Chondrocyte (in vitro differentiated cells): ENCODE measurements around the gene RDH11. TPM values are rescaled to one million over a fixed set of nuclear protein-coding genes. Genes with fewer than 3 reads are reported as not detected.

Experiments
- DNase-seq: peaks from one replicate; pipeline ENCODE4 v3.0.0; 2021; ENCODE audit warnings: mixed read lengths, low spot score
- H3K27ac Mint-ChIP-seq: one replicate; pipeline ENCODE4 v1.8.0; 2021; ENCODE audit warnings: mild to moderate bottlenecking, moderate library complexity, mixed read lengths; ENCODE audit not compliant: unreplicated experiment
- H3K27me3 Mint-ChIP-seq: 2 replicates; pipeline ENCODE4 v1.8.0; 2021; ENCODE audit warnings: low read depth, mixed read lengths
- H3K36me3 Mint-ChIP-seq: 2 replicates; pipeline ENCODE4 v1.8.0; 2021; ENCODE audit warnings: low read depth, mixed read lengths
- H3K4me1 Mint-ChIP-seq: 2 replicates; pipeline ENCODE4 v1.8.0; 2021; ENCODE audit warnings: low read depth, mild to moderate bottlenecking, mixed read lengths
- H3K4me3 Mint-ChIP-seq: one replicate; pipeline ENCODE4 v1.8.0; 2021; ENCODE audit warnings: mild to moderate bottlenecking, moderate library complexity, mixed read lengths; ENCODE audit not compliant: unreplicated experiment
- H3K9me3 Mint-ChIP-seq: 2 replicates; pipeline ENCODE4 v1.8.0; 2021; ENCODE audit warnings: low read depth, mixed read lengths
- total RNA-seq: library from RNA; stranded (reverse); gene quantifications from 3 replicates; pipeline ENCODE4 v1.2.1, GENCODE V29; 2021
- TF ChIP-seq, protein P1 (sequence below): fragments of 200-600 bp; sonication (generic); IDR thresholded peaks from 2 replicates; pipeline ENCODE4 v1.5.0; 2021; ENCODE audit warnings: antibody characterized with exemption, mild to moderate bottlenecking, moderate library complexity

The RDH11 gene
- total RNA-seq, 1 donor from 2014 or later, result 69.4 TPM

DNA sequence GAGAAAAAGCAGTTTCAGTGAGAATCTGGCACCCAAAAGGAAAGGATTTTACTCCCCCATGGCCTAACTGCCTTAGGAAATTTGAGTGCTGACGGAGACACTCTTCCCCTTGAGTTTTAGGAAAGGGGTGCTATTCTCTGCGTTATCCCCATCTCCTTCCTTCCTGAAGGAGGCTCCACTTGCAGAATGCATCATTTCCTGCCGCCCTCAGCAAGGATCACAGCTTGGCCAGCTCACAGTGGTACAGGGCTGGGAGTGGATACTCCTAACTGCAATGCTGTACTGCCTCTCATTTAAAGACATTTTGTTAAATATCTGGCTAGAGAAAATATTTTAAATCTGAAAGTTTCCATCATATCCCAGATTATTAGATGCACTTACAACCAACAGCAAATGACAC, 39.1 kb upstream of the RDH11 start:
- H3K27ac Mint-ChIP-seq, result no peak overlapping the region
- no peaks in the 10 kb centered on the region for H3K36me3 Mint-ChIP-seq
- TF ChIP-seq, protein P1, sequence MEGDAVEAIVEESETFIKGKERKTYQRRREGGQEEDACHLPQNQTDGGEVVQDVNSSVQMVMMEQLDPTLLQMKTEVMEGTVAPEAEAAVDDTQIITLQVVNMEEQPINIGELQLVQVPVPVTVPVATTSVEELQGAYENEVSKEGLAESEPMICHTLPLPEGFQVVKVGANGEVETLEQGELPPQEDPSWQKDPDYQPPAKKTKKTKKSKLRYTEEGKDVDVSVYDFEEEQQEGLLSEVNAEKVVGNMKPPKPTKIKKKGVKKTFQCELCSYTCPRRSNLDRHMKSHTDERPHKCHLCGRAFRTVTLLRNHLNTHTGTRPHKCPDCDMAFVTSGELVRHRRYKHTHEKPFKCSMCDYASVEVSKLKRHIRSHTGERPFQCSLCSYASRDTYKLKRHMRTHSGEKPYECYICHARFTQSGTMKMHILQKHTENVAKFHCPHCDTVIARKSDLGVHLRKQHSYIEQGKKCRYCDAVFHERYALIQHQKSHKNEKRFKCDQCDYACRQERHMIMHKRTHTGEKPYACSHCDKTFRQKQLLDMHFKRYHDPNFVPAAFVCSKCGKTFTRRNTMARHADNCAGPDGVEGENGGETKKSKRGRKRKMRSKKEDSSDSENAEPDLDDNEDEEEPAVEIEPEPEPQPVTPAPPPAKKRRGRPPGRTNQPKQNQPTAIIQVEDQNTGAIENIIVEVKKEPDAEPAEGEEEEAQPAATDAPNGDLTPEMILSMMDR, result peak; percentile 11
- no peak overlapping the region for H3K4me3 Mint-ChIP-seq
- H3K9me3 Mint-ChIP-seq, result no peaks in the 10 kb centered on the region
- H3K4me1 Mint-ChIP-seq, result peaks cover 14% of the 10 kb centered on the region
- DNase-seq, result no peak
- peaks cover 3% of the 10 kb centered on the region for H3K27me3 Mint-ChIP-seq

DNA sequence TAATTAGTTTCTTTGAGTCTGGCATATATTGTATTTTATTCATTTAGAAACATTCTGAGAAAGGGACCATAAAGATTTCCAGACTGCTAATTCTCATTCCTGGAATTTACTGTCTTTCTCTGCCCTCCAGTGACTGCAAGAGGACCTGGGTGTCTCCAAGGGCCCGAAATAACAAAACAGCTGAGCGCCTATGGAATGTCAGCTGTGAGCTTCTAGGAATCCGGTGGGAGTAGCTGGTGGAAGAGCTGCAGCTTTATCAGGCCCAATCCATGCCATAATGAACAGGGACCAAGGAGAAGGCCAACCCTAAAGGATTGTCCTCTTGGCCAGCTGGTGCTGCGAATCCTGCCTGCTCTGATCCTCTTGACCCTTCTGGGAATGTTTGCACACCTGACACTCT, 38.1 kb upstream of the RDH11 start:
- H3K27ac Mint-ChIP-seq, result no peak overlapping the region
- no peaks in the 10 kb centered on the region for H3K36me3 Mint-ChIP-seq
- no peak overlapping the region for H3K4me3 Mint-ChIP-seq
- H3K4me1 Mint-ChIP-seq, result peaks cover 6% of the 10 kb centered on the region
- no peak for DNase-seq
- H3K9me3 Mint-ChIP-seq, result no peaks in the 10 kb centered on the region
- peaks cover 11% of the 10 kb centered on the region for H3K27me3 Mint-ChIP-seq
- TF ChIP-seq, protein P1, result no peak

DNA sequence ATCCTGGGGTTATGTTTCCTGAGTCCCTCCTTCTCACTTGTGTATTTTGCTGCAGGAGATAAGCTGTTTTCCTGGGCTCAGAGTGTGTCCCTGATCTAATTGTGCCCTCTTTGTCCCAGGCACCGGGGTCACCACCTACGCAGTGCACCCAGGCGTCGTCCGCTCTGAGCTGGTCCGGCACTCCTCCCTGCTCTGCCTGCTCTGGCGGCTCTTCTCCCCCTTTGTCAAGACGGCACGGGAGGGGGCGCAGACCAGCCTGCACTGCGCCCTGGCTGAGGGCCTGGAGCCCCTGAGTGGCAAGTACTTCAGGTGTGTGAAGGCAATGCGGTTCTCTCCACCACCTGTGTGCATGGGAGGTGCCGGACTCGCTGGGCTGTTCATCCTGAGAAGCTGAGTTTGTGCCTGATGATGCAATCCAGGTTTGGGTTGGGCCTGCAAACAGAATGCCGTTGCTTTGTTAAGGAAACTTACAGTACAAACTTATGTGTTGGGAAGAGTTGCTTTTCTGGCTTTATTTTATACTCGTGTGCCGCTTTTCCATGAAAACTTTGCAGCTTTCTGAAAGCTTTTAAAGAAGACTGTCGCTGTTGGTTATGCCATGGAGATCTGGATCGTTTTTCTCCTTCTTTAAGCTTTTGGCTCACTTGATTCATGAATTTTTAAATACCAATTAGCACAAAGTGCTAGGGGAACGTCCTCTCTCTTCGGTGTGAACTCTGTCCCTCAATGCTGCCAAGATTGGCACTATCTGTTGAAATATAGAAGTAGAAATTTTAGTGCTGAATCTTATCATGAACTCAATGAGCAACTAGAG, 33.7 kb upstream of the RDH11 start:
- H3K27ac Mint-ChIP-seq, result no peak overlapping the region
- H3K4me3 Mint-ChIP-seq, result no peak overlapping the region

DNA sequence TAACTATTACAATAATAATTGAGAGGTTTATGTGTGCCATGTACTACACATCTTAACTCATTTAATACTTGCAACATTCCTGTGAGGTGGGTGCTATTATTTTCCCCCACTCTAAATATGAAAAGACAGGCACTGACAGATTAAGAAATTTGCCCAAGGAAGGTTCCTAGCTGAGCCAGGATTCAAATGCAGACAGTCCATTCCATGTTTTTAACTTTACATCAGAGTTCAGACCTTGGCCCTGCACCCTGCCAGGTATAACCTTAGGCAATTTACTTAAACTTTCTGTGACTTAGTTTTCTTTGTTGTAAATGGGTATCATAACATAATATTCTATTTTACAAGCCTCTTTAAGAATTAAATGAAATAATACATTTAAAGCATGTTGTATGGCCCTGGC, 32.7 kb upstream of the RDH11 start:
- H3K36me3 Mint-ChIP-seq, result no peaks in the 10 kb centered on the region
- peaks cover 54% of the 10 kb centered on the region for H3K27me3 Mint-ChIP-seq
- no peak overlapping the region for H3K4me3 Mint-ChIP-seq
- no peak overlapping the region for H3K27ac Mint-ChIP-seq
- DNase-seq, result no peak
- TF ChIP-seq, protein P1, result no peak
- no peaks in the 10 kb centered on the region for H3K4me1 Mint-ChIP-seq
- H3K9me3 Mint-ChIP-seq, result peaks cover 11% of the 10 kb centered on the region

More for the DNA sequence above, 33.7 kb upstream of the RDH11 start:
- Mint-ChIP-seq H3K27me3 (peaks cover 46% of the 10 kb centered on the region), H3K9me3 (peaks cover 11% of the 10 kb centered on the region), H3K4me1 (no peaks in the 10 kb centered on the region), H3K36me3 (no peaks in the 10 kb centered on the region)
- TF ChIP-seq, protein P1, result no peak
- DNase-seq, result no peak

DNA sequence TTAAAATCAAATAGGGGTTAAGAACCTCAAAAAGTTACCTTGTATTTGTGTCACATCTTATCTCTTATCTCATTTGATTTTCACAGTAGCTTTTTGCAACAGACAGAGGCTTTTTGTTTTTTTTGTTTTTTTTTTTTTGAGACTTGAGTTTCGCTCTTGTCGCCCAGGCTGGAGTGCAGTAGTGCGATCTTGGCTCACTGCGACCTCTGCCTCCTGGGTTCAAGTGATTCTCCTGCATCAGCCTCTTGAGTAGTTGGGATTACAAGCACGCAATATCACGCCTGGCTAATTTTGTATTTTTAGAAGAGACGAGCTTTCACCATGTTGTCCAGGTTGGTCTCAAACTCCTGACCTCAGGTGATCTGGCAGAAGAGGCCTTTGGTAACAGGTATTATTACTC, 31.8 kb upstream of the RDH11 start:
- Mint-ChIP-seq H3K27ac (no peak overlapping the region), H3K4me1 (no peaks in the 10 kb centered on the region), H3K9me3 (peaks cover 11% of the 10 kb centered on the region), H3K4me3 (no peak overlapping the region), H3K27me3 (peaks cover 62% of the 10 kb centered on the region), H3K36me3 (no peaks in the 10 kb centered on the region)
- TF ChIP-seq, protein P1, result no peak
- no peak for DNase-seq
